ENCODE measurements around the gene SDR42E2. TPM values are rescaled to one million over a fixed set of nuclear protein-coding genes. Genes with fewer than 3 reads are reported as not detected.

The SDR42E2 gene
- total RNA-seq, 2 experiments from 2014 or later: 0.23 to 0.44 TPM

DNA sequence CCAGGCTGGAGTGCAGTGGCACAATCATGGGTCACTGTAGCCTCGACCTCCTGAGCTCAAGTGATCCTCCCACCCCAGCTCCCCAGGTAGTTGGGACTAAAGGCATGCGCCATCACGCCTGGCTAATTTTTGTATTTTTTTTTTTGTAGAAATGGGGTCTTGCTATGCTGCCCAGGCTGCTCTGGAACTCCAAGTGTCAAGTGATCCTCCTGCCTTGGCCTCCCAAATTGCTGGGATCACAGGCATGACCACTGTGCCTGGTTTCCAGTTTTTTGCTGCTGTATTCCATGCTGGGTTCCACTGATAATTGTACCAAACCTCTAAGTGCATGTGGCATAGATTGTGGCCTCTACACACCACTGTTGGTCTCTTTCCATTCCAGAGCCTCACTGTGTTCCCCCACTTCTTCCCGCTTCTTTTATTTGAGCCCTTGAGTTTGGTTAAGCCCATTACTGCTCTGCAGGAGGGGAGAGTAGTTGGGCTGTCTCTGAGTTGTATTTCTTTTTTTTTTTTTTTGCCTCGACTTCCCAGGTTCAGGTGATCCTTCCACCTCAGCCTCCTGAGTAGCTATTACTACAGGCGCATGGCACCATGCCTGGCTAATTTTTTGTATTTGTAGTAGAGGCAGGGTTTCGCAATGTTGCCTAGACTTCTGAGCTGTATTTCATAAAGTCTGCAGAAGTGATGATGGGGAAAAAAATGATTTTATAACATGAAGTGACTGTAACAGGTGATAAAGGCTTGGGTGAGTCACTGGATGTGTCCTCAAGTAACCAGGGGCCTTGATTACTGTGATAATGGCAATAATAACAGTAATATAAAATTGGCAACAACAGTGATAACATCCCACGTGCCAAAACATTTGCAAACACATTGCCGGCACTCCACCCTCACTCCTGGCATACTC, 73.8 kb downstream of the SDR42E2 start:
- ATAC-seq (ENCODE audit: low read depth) (no peak), DNase-seq (no peak)
- no peaks in the 10 kb centered on the region for H3K27me3 Mint-ChIP-seq
- H3K9me3 Mint-ChIP-seq: no peaks in the 10 kb centered on the region
- no peak overlapping the region for H3K4me3 Mint-ChIP-seq
- no peak overlapping the region for H3K27ac Mint-ChIP-seq
- peaks cover 27% of the 10 kb centered on the region for H3K36me3 Mint-ChIP-seq
- POLR2A ChIA-PET: no interaction called here
- H3K4me1 Mint-ChIP-seq: peaks cover 25% of the 10 kb centered on the region

DNA sequence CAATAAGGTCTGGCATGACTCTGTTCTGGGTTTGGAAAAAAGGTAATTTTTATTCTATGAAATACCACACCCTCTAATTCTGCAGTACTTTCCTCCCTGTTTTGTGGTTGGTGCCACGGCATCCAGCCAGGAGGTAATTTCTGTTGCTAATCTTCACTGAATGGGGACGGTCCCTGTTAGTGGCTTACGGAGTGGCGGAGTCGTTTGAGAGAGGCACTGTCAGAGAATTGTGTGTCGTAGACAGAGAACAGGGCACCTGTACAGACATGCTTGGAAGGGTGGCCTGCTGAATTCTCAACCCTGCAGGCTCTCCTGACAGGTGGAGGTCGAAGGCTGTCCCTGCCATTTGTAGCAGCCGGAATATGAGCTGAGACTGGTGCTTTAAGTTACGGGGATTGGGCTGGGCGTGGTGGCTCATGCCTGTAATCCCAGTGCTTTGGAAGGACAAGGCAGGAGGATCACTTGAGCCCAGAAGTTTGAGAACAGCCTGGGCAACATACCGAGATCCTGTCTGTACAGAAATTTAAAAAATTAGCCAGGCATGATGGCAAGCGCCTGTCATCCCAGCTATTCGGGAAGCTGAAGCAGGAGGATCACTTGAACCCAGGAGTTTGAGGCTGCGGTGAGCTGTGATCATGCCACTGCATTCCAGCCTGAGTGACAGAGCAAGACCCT, 77.0 kb downstream of the SDR42E2 start:
- Mint-ChIP-seq H3K4me3 (no peak overlapping the region), H3K27me3 (no peaks in the 10 kb centered on the region), H3K36me3 (peaks cover 18% of the 10 kb centered on the region), H3K9me3 (no peaks in the 10 kb centered on the region), H3K4me1 (peaks cover 24% of the 10 kb centered on the region), H3K27ac (peak overlapping the region; percentile 93)
- DNase-seq (no peak), ATAC-seq (ENCODE audit: low read depth) (no peak)
- POLR2A ChIA-PET: interaction anchor here (0.9 to 2.2 kb wide), 2 partner anchors 34 to 59 kb away, joined by 3 to 6 read pairs; partner anchors contain the start of genes EEF2K and POLR3E

- no peaks in the 10 kb centered on the region for H3K9me3 Mint-ChIP-seq
- POLR2A ChIA-PET: interaction anchor here (0.7 to 2.2 kb wide), 6 partner anchors 25 to 133 kb away, joined by 3 to 12 read pairs (median 4); partner anchors contain the start of genes EEF2K and POLR3E
- no peak overlapping the region for H3K4me3 Mint-ChIP-seq
- H3K27ac Mint-ChIP-seq: peak overlapping the region; percentile 93
- no peaks in the 10 kb centered on the region for H3K27me3 Mint-ChIP-seq
- peaks cover 25% of the 10 kb centered on the region for H3K4me1 Mint-ChIP-seq
- ATAC-seq (ENCODE audit: low read depth) (no peak), DNase-seq (no peak)
- H3K36me3 Mint-ChIP-seq: peaks cover 15% of the 10 kb centered on the region
Observed at GRCh38 chr16:22240023-22240710, 77.9 kb downstream of the SDR42E2 start.

Other genes starting within 250 kb of the SDR42E2 start
- gene UQCRC2, start 209.1 kb upstream of the SDR42E2 start, total RNA-seq: 100 to 1,000 TPM; 216 to 221 TPM
- not detected for gene PDZD9, start 161.4 kb upstream of the SDR42E2 start, total RNA-seq
- 10 to 100 TPM; 11.6 to 14.7 TPM for gene MOSMO, start 154.4 kb upstream of the SDR42E2 start, total RNA-seq
- gene VWA3A, start 70.0 kb upstream of the SDR42E2 start, total RNA-seq: under 1 TPM; 0.42 to 0.51 TPM
- gene EEF2K, start 43.8 kb downstream of the SDR42E2 start, total RNA-seq: 10 to 100 TPM; 25.7 to 26.1 TPM
- 10 to 100 TPM; 53.2 to 56.9 TPM for gene POLR3E, start 134.9 kb downstream of the SDR42E2 start, total RNA-seq
- 10 to 100 TPM; 42.2 to 48.6 TPM for gene CDR2, start 212.1 kb downstream of the SDR42E2 start, total RNA-seq